Fibroblast of lung (primary cell): ENCODE data around the gene TRIM44. TPM values are rescaled to one million over a fixed set of nuclear protein-coding genes. Genes with fewer than 3 reads are reported as not detected.

Experiments used
- DNase-seq, 2 donors: peaks; one replicate each; pipeline versions ENCODE4 v3.0.0 to v3.0.0-alpha.2; 2010; ENCODE audit warnings: low read depth in 2 of 2
- H2AFZ ChIP-seq: 2 replicates; pipeline ENCODE4 v1.5.1; 2012; ENCODE audit warnings: low read length, control low read depth, inconsistent platforms
- H3K27ac ChIP-seq: 2 replicates; pipeline ENCODE4 v1.5.1; 2011; ENCODE audit warnings: low read length, control low read depth; ENCODE audit not compliant: insufficient read depth
- H3K27me3 ChIP-seq: 2 replicates; pipeline ENCODE4 v1.5.1; 2011; ENCODE audit warnings: mild to moderate bottlenecking, low read length; ENCODE audit not compliant: control insufficient read depth, insufficient read depth
- H3K36me3 ChIP-seq: 2 replicates; pipeline ENCODE4 v1.5.1; 2011; ENCODE audit warnings: low read length; ENCODE audit not compliant: control insufficient read depth, insufficient read depth
- H3K4me1 ChIP-seq: 2 replicates; pipeline ENCODE4 v1.5.1; 2011; ENCODE audit warnings: low read length; ENCODE audit not compliant: control insufficient read depth, insufficient read depth; ENCODE audit errors: extremely low read depth
- H3K4me2 ChIP-seq: 2 replicates; pipeline ENCODE4 v1.5.1; 2011; ENCODE audit warnings: low read length, control low read depth; ENCODE audit not compliant: insufficient read depth; ENCODE audit errors: extremely low read depth
- H3K4me3 ChIP-seq, 4 experiments: fragments of 200-600 bp in 1 of 4; sonication (generic) in 1 of 4; replicated peaks in 1 of 4; 2 replicates each; pipeline ENCODE4 v1.5.1; 2011 to 2016; ENCODE audit warnings: low read length in 4 of 4, low read depth in 3 of 4, mild to moderate bottlenecking in 3 of 4, control low read depth in 2 of 4, inconsistent platforms in 1 of 4, mixed read lengths in 1 of 4; ENCODE audit not compliant: insufficient read depth in 1 of 4; ENCODE audit errors: control extremely low read depth in 1 of 4
- H3K79me2 ChIP-seq: 2 replicates; pipeline ENCODE4 v1.5.1; 2012; ENCODE audit warnings: mild to moderate bottlenecking, low read length, inconsistent platforms; ENCODE audit not compliant: control insufficient read depth, insufficient read depth
- H3K9ac ChIP-seq: 2 replicates; pipeline ENCODE4 v1.5.1; 2011; ENCODE audit warnings: mild to moderate bottlenecking, low read length, control low read depth; ENCODE audit not compliant: insufficient read depth
- H3K9me3 ChIP-seq: 2 replicates; pipeline ENCODE4 v1.5.1; 2012; ENCODE audit warnings: low read depth, low read length; ENCODE audit not compliant: control insufficient read depth, insufficient read depth
- H4K20me1 ChIP-seq: 2 replicates; pipeline ENCODE4 v1.5.1; 2011; ENCODE audit warnings: low read length; ENCODE audit not compliant: control insufficient read depth, insufficient read depth; ENCODE audit errors: extremely low read depth
- EZH2 ChIP-seq: IDR thresholded peaks from 2 replicates; pipeline ENCODE4 v1.5.1; 2012; ENCODE audit warnings: low read length, control low read depth, mild to moderate bottlenecking; ENCODE audit errors: missing control alignments
- polyA plus RNA-seq, 2 donors: library from polyadenylated mRNA; depleted of rRNA in 1 of 2; stranded (reverse) in 1 of 2; unstranded in 1 of 2; fragments of >200 nt; gene quantifications; 2 replicates each; pipeline ENCODE4 v1.2.1, GENCODE V29; 2011 to 2012; ENCODE audit warnings: missing spikeins in 1 of 2
- total RNA-seq: library from RNA; depleted of rRNA; stranded (reverse); fragments of >200 nt; gene quantifications from 2 replicates; pipeline ENCODE4 v1.2.1, GENCODE V29; 2014
- TF ChIP-seq, protein P1 (sequence below), 2 donors: IDR thresholded peaks in 1 of 2; conservative IDR thresholded peaks in 1 of 2; 1 replicate in 1 of 2; 2 replicates in 1 of 2; pipeline ENCODE4 v1.5.1; 2011 to 2012; ENCODE audit warnings: low read length in 2 of 2, control low read depth in 1 of 2, inconsistent platforms in 1 of 2, low read depth in 1 of 2, mild to moderate bottlenecking in 1 of 2

The TRIM44 gene
- total and polyA plus RNA-seq, 2 donors (not counting 1 experiment from before 2014, with no cell fraction given): 10.4 to 78.3 TPM

GRCh38 chr11:35804451-35805040 is 142.0 kb downstream of the TRIM44 start:
- no peaks in the 10 kb centered on the region for H3K9me3 ChIP-seq

GRCh38 chr11:35809561-35809960 is 147.0 kb downstream of the TRIM44 start:
- TF ChIP-seq, protein P1, sequence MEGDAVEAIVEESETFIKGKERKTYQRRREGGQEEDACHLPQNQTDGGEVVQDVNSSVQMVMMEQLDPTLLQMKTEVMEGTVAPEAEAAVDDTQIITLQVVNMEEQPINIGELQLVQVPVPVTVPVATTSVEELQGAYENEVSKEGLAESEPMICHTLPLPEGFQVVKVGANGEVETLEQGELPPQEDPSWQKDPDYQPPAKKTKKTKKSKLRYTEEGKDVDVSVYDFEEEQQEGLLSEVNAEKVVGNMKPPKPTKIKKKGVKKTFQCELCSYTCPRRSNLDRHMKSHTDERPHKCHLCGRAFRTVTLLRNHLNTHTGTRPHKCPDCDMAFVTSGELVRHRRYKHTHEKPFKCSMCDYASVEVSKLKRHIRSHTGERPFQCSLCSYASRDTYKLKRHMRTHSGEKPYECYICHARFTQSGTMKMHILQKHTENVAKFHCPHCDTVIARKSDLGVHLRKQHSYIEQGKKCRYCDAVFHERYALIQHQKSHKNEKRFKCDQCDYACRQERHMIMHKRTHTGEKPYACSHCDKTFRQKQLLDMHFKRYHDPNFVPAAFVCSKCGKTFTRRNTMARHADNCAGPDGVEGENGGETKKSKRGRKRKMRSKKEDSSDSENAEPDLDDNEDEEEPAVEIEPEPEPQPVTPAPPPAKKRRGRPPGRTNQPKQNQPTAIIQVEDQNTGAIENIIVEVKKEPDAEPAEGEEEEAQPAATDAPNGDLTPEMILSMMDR (conservative IDR thresholded peaks at IDR 0.05 in 1 of 2, IDR thresholded peaks at IDR 0.05 in 1 of 2; ENCODE audit: low read depth in 1 of 2, low read length in 2 of 2): no peak
- no peak for TF ChIP-seq EZH2

More at GRCh38 chr11:35804451-35805040, 142.0 kb downstream of the TRIM44 start:
- H3K27ac ChIP-seq: no peak overlapping the region
- no peak for DNase-seq
- no peaks in the 10 kb centered on the region for H4K20me1 ChIP-seq
- H3K27me3 ChIP-seq: no peaks in the 10 kb centered on the region
- no peaks in the 10 kb centered on the region for H3K79me2 ChIP-seq
- no peak overlapping the region for H2AFZ ChIP-seq
- no peak overlapping the region for H3K4me2 ChIP-seq
- no peaks in the 10 kb centered on the region for H3K4me1 ChIP-seq
- no peak overlapping the region for H3K9ac ChIP-seq
- TF ChIP-seq, protein P1 (conservative IDR thresholded peaks at IDR 0.05 in 1 of 2, IDR thresholded peaks at IDR 0.05 in 1 of 2; ENCODE audit: low read depth in 1 of 2, low read length in 2 of 2): no peak
- no peak for TF ChIP-seq EZH2
- peaks cover 2% of the 10 kb centered on the region for H3K36me3 ChIP-seq
- H3K4me3 ChIP-seq: no peak overlapping the region

GRCh38 chr11:35810045-35810645 is 147.6 kb downstream of the TRIM44 start:
- no peaks in the 10 kb centered on the region for H3K9me3 ChIP-seq

More at GRCh38 chr11:35809561-35809960, 147.0 kb downstream of the TRIM44 start:
- H3K9ac ChIP-seq: no peak overlapping the region
- no peaks in the 10 kb centered on the region for H4K20me1 ChIP-seq
- H3K27me3 ChIP-seq: no peaks in the 10 kb centered on the region
- no peak overlapping the region for H3K4me3 ChIP-seq
- no peak overlapping the region for H3K4me2 ChIP-seq
- no peaks in the 10 kb centered on the region for H3K79me2 ChIP-seq
- H2AFZ ChIP-seq: no peak overlapping the region
- DNase-seq: no peak
- H3K36me3 ChIP-seq: peaks cover 3% of the 10 kb centered on the region
- H3K9me3 ChIP-seq: no peaks in the 10 kb centered on the region
- no peaks in the 10 kb centered on the region for H3K4me1 ChIP-seq
- no peak overlapping the region for H3K27ac ChIP-seq

More at GRCh38 chr11:35810045-35810645, 147.6 kb downstream of the TRIM44 start:
- no peak overlapping the region for H3K27ac ChIP-seq
- no peaks in the 10 kb centered on the region for H3K4me1 ChIP-seq
- H3K36me3 ChIP-seq: peaks cover 3% of the 10 kb centered on the region
- no peak overlapping the region for H3K4me2 ChIP-seq
- H4K20me1 ChIP-seq: no peaks in the 10 kb centered on the region
- H3K9ac ChIP-seq: no peak overlapping the region
- DNase-seq: no peak
- no peak overlapping the region for H3K4me3 ChIP-seq
- TF ChIP-seq, protein P1 (conservative IDR thresholded peaks at IDR 0.05 in 1 of 2, IDR thresholded peaks at IDR 0.05 in 1 of 2; ENCODE audit: low read depth in 1 of 2, low read length in 2 of 2): no peak
- no peak for TF ChIP-seq EZH2
- H2AFZ ChIP-seq: no peak overlapping the region
- no peaks in the 10 kb centered on the region for H3K79me2 ChIP-seq
- no peaks in the 10 kb centered on the region for H3K27me3 ChIP-seq
